Stimulated activated CD4-positive, alpha-beta T cell treated with anti-CD3 and anti-CD28 coated beads, Interleukin-15, amount 100 ng/mL, for 48 hours (primary cell): Measurements from ENCODE around the gene PMS2.
"Not testable (repeated sequence)": the region's sequence is repeated elsewhere in the genome, so short reads cannot be mapped to it uniquely, and the experiment has no call there.

Source experiments
- DNase-seq, 2 donors: peaks; one replicate each; pipeline ENCODE4 v3.0.0-alpha.2; 2020; ENCODE audit warnings: low read depth in 2 of 2

The PMS2 gene

DNA sequence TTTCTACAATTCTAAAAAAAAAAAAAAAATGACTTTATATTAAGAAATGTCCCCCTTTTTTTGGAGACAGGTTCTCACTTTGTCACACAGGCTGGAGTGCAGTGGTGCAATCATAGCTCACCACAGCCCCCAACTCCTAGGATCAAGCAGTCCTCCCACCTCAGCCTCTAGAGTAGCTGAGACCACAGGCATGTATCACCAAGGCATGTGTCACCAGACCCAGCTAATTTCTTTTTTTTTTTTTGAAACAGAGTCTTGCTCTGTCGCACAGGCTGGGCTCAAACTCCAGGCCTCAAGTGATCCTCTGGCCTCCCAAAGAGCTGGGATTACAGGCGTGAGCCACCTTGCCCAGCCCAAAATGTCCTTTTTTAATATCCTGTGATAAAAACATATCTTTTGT lies 84.7 kb downstream of the PMS2 start:
- not testable (repeated sequence) for DNase-seq
